Measurements from ENCODE around the gene DNAJC18.
"Not testable (repeated sequence)": the region's sequence is repeated elsewhere in the genome, so short reads cannot be mapped to it uniquely, and the experiment has no call there.

The DNAJC18 gene

GRCh38 chr5:139389701-139390638 lies 49.4 kb downstream of the DNAJC18 start, which contains the start of gene MZB1:
Gene MZB1, minus strand, starts transcription at chr5:139389913. Its CDS starts 57 bp downstream, at chr5:139389856.
- in situ Hi-C loops (cut with MboI; ENCODE audit: low sequenced_read_pairs), result no loop called here

GRCh38 chr5:139388198-139388821 lies 51.0 kb downstream of the DNAJC18 start:
- in situ Hi-C loops (cut with MboI; ENCODE audit: low sequenced_read_pairs), result no loop called here

GRCh38 chr5:139387611-139388197 lies 51.6 kb downstream of the DNAJC18 start:
- in situ Hi-C loops (cut with MboI; ENCODE audit: low sequenced_read_pairs), result no loop called here

- in situ Hi-C loops (cut with MboI; ENCODE audit: low sequenced_read_pairs), result not testable (repeated sequence)
These were observed 52.4 kb downstream of the DNAJC18 start for GRCh38 chr5:139386956-139387355.

- in situ Hi-C loops (cut with MboI; ENCODE audit: low sequenced_read_pairs), result no loop called here
These were observed 53.3 kb downstream of the DNAJC18 start for GRCh38 chr5:139386050-139386438.

- in situ Hi-C loops (cut with MboI; ENCODE audit: low sequenced_read_pairs), result no loop called here
These were observed 54.0 kb downstream of the DNAJC18 start for GRCh38 chr5:139385061-139386049.

- in situ Hi-C loops (cut with MboI; ENCODE audit: low sequenced_read_pairs), result no loop called here
These were observed 54.7 kb downstream of the DNAJC18 start for GRCh38 chr5:139384591-139385051.

GRCh38 chr5:139383993-139384590 lies 55.2 kb downstream of the DNAJC18 start:
- in situ Hi-C loops (cut with MboI; ENCODE audit: low sequenced_read_pairs), result no loop called here

- in situ Hi-C loops (cut with MboI; ENCODE audit: low sequenced_read_pairs), result no loop called here
These were observed 55.9 kb downstream of the DNAJC18 start, which contains the start of gene SLC23A1 for GRCh38 chr5:139383275-139383992. Gene SLC23A1, minus strand, starts transcription at chr5:139383297. Its CDS starts 44 bp downstream, at chr5:139383253.

GRCh38 chr5:139382807-139383206 lies 56.5 kb downstream of the DNAJC18 start:
- in situ Hi-C loops (cut with MboI; ENCODE audit: low sequenced_read_pairs), result no loop called here

GRCh38 chr5:139381837-139382761 lies 57.2 kb downstream of the DNAJC18 start:
- in situ Hi-C loops (cut with MboI; ENCODE audit: low sequenced_read_pairs), result no loop called here

GRCh38 chr5:139379626-139380449 lies 59.5 kb downstream of the DNAJC18 start:
- in situ Hi-C loops (cut with MboI; ENCODE audit: low sequenced_read_pairs), result no loop called here

- in situ Hi-C loops (cut with MboI; ENCODE audit: low sequenced_read_pairs), result no loop called here
These were observed 60.4 kb downstream of the DNAJC18 start for GRCh38 chr5:139378941-139379361.

- in situ Hi-C loops (cut with MboI; ENCODE audit: low sequenced_read_pairs), result no loop called here
These were observed 61.1 kb downstream of the DNAJC18 start for GRCh38 chr5:139378101-139378825.

- in situ Hi-C loops (cut with MboI; ENCODE audit: low sequenced_read_pairs), result no loop called here
These were observed 62.1 kb downstream of the DNAJC18 start for GRCh38 chr5:139377226-139377625.

- in situ Hi-C loops (cut with MboI; ENCODE audit: low sequenced_read_pairs), result no loop called here
These were observed 63.0 kb downstream of the DNAJC18 start for GRCh38 chr5:139376364-139376763.

GRCh38 chr5:139374909-139375308 lies 64.4 kb downstream of the DNAJC18 start:
- in situ Hi-C loops (cut with MboI; ENCODE audit: low sequenced_read_pairs), result no loop called here

Measured in HL-60/S4 (cell line).